Frontal cortex (tissue), 4 donors: ENCODE data around the gene PLPP3. TPM values are rescaled to one million over a fixed set of nuclear protein-coding genes. Genes with fewer than 3 reads are reported as not detected.

Experiments used
- DNase-seq, 2 donors: peaks; one replicate each; pipeline ENCODE4 v3.0.0; 2012; ENCODE audit warnings: low spot score in 2 of 2
- FAIRE-seq: peaks from 2 replicates; lab custom pipeline; 2012; peaks lifted over from hg19 to GRCh38; lab: Jason Lieb, UNC
- total RNA-seq: library from RNA; depleted of rRNA; stranded (reverse); fragments of >200 nt; gene quantifications from one replicate; pipeline ENCODE4 v1.2.3, GENCODE V29; 2014
- donor health status: control.
- donor health status: control.
- donor health status: control.

The PLPP3 gene
- total RNA-seq, 1 donor from 2014 or later: 28.1 TPM

DNA sequence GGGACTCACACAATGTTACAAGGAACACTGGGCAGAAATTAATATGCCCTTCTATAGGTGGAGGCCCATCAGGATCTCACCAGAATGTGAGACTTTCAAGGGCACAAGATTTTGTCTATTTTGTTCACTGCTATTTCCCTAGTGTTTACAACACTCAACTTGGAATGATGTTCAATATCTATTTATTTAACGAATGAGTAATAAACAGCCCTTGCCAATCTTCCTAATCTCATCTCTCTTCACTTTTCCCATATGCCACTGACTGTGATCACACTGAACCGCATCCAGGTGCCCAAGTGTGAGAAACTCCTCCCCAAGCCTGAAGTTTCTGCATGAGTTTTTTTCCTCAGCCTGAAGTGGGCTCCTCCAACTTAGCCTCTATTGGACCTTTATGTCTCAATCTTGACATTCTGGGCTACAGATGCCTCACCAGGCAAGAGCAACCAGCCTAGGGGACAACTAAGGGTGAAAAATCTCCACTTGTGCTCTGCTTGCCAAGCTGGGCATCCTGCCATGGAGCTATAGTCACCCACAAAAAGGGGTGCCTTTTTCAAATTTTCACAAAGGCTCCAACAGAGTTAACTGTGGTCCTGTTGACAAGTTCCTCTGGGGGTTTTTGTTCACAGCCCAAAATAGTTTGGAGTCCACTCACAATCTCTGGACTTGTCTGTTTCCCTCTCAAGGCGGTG is 105.6 kb downstream of the PLPP3 start:
- no peak for DNase-seq
- FAIRE-seq: no peak

DNA sequence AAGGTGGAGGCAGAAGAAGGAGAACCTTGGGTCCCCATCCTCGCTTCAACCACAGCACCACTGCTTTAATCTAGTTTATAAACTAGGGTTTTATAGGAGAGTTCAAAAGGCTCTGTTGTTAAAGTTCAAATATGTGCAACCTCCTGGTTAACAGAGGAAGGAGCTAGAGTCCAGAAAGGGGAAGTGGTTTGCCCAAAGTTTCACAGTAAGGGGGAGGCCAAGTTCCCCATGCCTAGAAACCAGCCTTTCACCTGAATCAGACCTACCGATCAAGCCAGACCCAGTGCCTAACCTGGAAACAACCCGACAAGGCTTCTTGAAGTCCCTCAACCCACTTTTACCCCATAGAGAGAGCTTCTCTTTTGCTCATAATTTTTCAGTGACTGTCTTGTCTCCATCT is 106.5 kb downstream of the PLPP3 start:
- DNase-seq (peak in 1 of 2 donors; percentile 30), FAIRE-seq (no peak)

DNA sequence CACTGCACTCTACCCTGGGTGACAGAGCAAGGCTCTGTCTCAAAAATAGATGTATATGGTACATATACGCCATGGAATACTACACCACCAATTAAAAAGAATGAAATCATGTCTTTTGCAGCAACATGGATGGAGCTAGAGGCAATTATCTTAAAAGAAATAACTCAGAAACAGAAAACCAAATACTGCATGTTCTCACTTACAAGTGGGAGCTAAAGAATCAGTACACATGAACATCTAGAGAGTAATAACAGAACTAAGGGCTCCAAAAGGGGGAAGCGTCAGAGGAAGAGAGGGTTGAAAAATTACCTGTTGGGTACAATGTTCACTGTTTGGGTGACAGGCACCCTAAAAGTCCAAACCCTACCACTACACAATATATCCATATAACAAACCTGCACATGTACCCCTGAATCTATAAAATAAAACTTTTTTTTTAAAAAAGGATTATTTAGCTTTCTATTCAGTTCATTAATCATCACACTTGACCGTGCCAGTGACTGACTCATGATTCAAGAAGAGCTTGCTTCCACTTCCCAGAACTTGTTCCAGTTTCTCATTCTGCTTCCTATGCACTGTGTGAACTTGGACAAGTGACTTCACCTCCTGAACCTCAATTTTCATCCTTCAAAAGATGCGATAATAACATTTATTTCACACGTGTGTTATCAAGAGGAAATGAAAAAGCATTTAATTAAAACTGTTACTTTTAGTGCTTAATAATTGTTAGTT is 109.6 kb downstream of the PLPP3 start:
- DNase-seq (no peak), FAIRE-seq (no peak)

GRCh38 chr1:56468518-56468917 is 110.8 kb downstream of the PLPP3 start:
- no peak for DNase-seq
- no peak for FAIRE-seq

- FAIRE-seq (no peak), DNase-seq (no peak)
Measured at GRCh38 chr1:56466538-56466937, 112.8 kb downstream of the PLPP3 start.

DNA sequence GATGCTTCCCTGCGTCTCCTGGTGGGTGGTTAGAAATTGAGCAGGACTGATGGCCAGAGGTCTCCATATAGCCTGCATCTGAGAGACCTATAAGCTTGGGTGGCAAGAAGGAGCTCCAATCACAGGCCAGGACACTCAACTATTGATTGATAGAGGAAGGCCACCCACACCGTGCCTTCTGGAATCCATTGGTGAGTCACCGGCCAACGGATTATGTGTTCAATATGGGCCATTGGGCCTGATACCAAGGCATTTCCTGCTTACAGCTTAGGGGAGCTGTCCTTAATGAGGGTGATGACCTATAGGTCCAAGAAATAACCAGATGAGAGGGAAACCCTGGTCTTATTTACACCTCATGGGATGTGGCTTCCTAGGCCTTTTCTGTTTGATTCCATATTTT is 115.1 kb downstream of the PLPP3 start:
- no peak for FAIRE-seq

DNA sequence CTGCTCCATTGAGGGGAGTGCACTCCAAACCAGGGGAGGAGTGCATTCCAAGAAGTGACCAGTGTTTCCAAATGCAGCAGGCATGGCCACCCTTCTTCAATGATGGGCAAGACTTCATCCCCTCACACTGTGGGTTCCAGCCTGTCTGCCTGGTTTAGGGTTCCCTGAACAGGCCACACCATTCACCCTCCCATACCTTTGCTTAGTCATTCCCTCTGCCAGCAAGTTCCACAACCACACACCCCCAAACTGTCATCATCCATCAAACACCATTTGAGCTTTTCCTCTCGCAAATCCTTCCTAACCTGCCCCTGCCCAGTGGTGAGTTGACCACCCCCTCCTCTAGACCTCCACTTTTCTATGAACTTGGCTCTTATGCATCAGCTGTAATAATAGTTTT is 116.0 kb downstream of the PLPP3 start:
- FAIRE-seq (no peak), DNase-seq (no peak)

More for the DNA sequence above, 115.1 kb downstream of the PLPP3 start:
- DNase-seq: no peak

DNA sequence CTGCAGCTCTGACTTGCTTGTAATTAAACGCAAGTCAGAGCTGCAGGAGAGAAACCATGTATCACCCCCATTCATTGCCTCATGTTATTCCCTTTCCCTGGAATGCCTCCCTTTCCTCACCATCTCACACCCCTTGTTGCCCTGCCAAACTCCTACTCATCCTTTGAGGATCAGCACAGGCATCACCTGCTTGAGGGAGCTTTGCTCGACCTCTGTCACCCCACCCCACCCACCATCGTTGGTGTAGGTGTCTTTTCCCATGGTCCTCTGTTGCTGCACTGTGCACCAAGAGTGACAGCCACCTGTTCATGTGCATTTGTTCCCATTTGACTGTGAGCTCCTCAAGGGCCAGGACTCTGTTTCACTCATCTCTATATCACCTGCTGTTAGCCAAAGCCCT is 117.2 kb downstream of the PLPP3 start:
- DNase-seq (no peak), FAIRE-seq (no peak)

- no peak for FAIRE-seq
- DNase-seq: no peak
Measured at GRCh38 chr1:56461158-56462127, 117.9 kb downstream of the PLPP3 start.

- no peak for DNase-seq
- FAIRE-seq: no peak
Measured at GRCh38 chr1:56459260-56459659, 120.1 kb downstream of the PLPP3 start.

- FAIRE-seq (no peak), DNase-seq (no peak)
Measured at GRCh38 chr1:56457756-56458375, 121.5 kb downstream of the PLPP3 start.

- FAIRE-seq (no peak), DNase-seq (no peak)
Measured at GRCh38 chr1:56456435-56457101, 122.8 kb downstream of the PLPP3 start.

DNA sequence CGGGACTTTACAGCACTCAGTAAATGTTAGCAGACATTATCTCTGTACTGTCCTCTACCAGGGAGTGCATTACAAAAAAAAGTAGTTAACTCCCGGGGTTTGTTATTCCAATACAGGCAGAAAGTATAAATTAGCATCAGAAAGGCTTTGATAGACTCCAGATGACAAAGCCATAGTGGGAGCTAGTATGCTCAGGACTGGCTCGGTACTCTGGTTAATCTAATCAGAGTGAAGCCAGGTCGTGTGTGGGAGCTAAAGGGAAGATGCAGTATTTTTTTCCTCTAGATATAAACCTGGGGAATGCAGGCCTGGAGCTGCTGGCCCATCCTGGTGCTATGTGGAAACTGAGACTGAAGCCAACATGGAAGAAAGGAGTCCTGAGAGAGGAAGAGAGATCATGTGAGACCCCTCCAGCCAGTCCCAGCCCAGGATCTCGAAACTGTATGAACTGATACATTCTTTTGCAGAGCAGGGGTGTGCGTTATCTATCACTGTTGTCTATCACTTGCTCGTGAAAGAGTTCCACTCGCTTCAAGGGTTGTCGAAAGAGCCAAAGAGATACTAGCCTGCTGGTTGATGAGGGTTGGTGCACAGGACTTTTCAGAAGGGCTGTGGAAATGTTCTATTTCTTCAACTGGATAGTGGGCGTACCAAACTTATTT is 125.8 kb downstream of the PLPP3 start:
- DNase-seq (no peak), FAIRE-seq (no peak)

- FAIRE-seq: no peak
Measured at GRCh38 chr1:56453016-56453415, 126.3 kb downstream of the PLPP3 start.

DNA sequence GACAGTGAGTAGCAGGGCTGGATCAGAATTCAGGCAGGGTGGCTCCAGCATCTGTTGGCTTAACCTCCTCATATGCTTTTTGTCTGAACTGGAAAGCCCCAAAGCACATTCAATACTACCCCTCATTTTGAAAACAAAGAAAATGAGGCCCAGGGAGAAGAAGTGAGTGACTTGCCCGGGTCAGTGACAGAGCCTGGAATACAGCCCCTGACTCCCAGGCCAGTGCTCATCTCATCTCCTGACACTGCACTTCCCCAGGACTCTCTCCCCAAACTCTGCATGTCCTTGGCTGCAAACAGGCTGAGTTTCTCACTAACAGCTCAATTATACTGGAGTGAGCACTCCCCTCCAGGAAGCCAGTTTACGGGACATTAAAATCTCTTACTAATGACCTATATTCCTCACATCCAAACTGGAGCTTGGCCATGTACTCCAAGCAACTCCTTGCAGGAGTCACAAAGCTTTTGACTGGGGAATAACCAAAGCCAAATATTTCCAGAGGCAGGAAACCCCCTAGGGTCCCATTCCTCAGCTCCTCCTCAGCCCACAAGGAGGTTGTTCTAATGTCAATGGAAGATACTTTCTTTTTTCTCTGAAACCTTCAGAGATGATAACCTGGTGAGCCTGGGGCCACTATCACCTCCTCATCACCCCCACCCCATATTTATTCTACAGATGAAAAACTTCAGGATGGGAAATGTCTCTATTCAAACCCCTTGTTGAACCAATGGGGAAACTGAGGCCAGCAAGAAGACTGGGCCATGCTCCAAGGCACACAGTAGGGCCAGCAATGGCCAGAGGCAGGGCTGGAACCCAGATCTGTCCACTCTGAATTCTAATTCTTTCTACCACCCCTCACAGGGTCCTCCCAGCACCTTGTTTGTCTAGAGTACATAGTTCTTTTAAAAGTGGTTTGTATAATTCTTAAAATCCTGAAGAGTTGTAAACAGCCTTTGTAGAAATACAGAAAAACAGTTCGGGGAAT is 127.0 kb downstream of the PLPP3 start:
- FAIRE-seq: no peak
- DNase-seq: no peak

More at GRCh38 chr1:56453016-56453415, 126.3 kb downstream of the PLPP3 start:
- no peak for DNase-seq

- no peak for DNase-seq
- no peak for FAIRE-seq
Measured at GRCh38 chr1:56451491-56451890, 127.9 kb downstream of the PLPP3 start.

DNA sequence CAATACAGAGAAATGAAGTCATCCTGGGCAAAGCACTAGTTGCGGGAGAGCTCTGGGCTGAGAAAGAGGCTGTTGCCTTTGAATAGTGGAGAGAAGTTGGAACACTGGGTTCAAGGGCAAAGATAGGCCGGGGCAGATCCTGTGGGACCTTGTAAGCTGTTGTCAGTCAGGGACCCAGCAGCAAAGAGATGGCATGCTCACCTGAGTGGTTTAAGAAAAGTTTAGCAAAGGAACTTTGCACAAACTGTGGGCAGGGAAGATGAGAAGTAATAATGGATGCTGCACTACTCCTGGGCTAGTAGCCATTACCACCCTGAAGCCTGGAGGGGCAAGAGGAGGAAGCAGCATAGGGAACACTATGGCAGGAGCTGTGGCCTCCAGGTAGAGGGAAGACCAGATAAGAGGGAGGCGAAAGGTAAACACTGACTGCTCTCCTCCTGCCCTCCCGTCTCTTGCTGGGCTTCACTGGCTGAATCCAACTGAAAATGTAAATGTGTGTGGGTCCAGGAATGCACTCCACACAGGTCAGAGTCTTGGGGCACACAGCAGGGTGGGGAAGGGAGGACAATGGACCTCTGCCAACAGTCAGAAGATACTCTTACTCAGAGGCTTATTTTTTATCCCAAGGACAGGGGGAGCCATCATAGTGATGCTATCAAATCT is 129.2 kb downstream of the PLPP3 start:
- DNase-seq: no peak
- no peak for FAIRE-seq
